Measurements from ENCODE around the gene KNG1. TPM values are rescaled to one million over a fixed set of nuclear protein-coding genes. Genes with fewer than 3 reads are reported as not detected.
A peak's percentile ranks its signal among the peaks of the same experiment; 100 is the strongest.

The KNG1 gene
- total and polyA plus RNA-seq, 10 of the 15 experiments (the other 5 are each of a cell fraction or from before 2014, with no cell fraction given) = 0.21 TPM; not detected in 9

DNA sequence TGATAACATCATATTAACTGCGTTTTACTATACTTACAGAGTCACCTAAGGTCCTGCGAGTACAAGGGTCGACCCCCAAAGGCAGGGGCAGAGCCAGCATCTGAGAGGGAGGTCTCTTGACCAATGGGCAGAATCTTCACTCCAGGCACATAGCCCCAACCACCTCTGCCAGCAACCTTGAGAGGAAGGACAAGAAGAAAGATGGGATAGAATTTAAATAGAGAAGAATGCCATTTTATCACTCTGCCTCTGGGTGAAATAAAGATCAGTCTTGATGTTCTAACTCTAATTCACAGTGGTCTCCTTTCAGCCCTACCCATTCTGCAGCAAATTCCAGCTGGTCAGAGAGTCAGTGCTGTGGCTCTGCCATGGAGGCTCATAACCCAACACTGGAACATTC, 26.5 kb downstream of the KNG1 start (continued):
- TF ChIP-seq, protein P1, sequence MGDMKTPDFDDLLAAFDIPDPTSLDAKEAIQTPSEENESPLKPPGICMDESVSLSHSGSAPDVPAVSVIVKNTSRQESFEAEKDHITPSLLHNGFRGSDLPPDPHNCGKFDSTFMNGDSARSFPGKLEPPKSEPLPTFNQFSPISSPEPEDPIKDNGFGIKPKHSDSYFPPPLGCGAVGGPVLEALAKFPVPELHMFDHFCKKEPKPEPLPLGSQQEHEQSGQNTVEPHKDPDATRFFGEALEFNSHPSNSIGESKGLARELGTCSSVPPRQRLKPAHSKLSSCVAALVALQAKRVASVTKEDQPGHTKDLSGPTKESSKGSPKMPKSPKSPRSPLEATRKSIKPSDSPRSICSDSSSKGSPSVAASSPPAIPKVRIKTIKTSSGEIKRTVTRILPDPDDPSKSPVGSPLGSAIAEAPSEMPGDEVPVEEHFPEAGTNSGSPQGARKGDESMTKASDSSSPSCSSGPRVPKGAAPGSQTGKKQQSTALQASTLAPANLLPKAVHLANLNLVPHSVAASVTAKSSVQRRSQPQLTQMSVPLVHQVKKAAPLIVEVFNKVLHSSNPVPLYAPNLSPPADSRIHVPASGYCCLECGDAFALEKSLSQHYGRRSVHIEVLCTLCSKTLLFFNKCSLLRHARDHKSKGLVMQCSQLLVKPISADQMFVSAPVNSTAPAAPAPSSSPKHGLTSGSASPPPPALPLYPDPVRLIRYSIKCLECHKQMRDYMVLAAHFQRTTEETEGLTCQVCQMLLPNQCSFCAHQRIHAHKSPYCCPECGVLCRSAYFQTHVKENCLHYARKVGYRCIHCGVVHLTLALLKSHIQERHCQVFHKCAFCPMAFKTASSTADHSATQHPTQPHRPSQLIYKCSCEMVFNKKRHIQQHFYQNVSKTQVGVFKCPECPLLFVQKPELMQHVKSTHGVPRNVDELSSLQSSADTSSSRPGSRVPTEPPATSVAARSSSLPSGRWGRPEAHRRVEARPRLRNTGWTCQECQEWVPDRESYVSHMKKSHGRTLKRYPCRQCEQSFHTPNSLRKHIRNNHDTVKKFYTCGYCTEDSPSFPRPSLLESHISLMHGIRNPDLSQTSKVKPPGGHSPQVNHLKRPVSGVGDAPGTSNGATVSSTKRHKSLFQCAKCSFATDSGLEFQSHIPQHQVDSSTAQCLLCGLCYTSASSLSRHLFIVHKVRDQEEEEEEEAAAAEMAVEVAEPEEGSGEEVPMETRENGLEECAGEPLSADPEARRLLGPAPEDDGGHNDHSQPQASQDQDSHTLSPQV (IDR thresholded peaks at IDR 0.05) = no peak
- TF ChIP-seq NBN (IDR thresholded peaks at IDR 0.05) = no peak

DNA sequence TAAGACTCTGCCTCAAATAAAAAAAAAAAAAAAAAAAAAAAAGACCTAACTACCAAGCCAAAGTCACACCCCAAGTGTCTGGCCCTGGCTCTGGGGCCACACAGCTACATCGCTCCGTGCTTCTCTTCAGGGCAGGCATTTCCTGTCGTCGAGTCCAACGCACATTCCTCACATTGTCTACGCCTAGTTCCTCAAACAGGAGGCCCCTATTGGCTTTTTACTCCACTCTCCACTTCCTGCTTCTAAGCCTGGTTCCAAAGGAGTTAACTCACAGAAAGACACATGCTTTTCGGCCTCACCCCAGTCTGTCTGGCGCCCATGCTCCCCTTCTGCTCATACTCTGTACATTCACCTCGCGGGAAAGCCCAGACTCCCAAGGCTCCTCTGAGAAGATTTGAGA, 28.8 kb downstream of the KNG1 start:
- FAIRE-seq (no peak), DNase-seq (ENCODE audit: low read depth, low spot score) (no peak), ATAC-seq (peak; percentile 41)
- H3K9me3 ChIP-seq (replicated peaks; ENCODE audit: control insufficient read depth, insufficient read depth, low read length) = no peaks in the 10 kb centered on the region
- H3K4me1 ChIP-seq (ENCODE audit: control insufficient read depth, insufficient read depth, low read length) = no peaks in the 10 kb centered on the region
- no peak overlapping the region for H3K27ac ChIP-seq (ENCODE audit: control insufficient read depth, insufficient read depth)
- TF ChIP-seq STAT1 (conservative IDR thresholded peaks at IDR 0.05) (no peak), SUZ12 (IDR thresholded peaks at IDR 0.05; ENCODE audit: unreplicated experiment) (no peak), MEF2A (IDR thresholded peaks at IDR 0.05; ENCODE audit: insufficient read depth, low read depth, low read length) (no peak), ZSCAN29 (IDR thresholded peaks at IDR 0.05) (no peak)
- TF ChIP-seq, protein P2, sequence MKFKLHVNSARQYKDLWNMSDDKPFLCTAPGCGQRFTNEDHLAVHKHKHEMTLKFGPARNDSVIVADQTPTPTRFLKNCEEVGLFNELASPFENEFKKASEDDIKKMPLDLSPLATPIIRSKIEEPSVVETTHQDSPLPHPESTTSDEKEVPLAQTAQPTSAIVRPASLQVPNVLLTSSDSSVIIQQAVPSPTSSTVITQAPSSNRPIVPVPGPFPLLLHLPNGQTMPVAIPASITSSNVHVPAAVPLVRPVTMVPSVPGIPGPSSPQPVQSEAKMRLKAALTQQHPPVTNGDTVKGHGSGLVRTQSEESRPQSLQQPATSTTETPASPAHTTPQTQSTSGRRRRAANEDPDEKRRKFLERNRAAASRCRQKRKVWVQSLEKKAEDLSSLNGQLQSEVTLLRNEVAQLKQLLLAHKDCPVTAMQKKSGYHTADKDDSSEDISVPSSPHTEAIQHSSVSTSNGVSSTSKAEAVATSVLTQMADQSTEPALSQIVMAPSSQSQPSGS (IDR thresholded peaks at IDR 0.05; ENCODE audit: low read length) = no peak
- TF ChIP-seq, protein P3, sequence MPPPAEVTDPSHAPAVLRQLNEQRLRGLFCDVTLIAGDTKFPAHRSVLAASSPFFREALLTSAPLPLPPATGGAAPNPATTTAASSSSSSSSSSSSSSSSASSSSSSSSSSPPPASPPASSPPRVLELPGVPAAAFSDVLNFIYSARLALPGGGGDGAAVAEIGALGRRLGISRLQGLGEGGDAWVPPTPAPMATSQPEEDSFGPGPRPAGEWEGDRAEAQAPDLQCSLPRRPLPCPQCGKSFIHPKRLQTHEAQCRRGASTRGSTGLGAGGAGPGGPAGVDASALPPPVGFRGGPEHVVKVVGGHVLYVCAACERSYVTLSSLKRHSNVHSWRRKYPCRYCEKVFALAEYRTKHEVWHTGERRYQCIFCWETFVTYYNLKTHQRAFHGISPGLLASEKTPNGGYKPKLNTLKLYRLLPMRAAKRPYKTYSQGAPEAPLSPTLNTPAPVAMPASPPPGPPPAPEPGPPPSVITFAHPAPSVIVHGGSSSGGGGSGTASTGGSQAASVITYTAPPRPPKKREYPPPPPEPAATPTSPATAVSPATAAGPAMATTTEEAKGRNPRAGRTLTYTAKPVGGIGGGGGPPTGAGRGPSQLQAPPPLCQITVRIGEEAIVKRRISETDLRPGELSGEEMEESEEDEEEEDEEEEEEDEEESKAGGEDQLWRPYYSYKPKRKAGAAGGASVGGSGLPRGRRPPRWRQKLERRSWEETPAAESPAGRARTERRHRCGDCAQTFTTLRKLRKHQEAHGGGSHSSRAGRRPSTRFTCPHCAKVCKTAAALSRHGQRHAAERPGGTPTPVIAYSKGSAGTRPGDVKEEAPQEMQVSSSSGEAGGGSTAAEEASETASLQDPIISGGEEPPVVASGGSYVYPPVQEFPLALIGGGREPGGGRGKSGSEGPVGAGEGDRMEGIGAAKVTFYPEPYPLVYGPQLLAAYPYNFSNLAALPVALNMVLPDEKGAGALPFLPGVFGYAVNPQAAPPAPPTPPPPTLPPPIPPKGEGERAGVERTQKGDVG (CRISPR knock-in tag; IDR thresholded peaks at IDR 0.05) = no peak
- in situ Hi-C loops (cut with MboI) = no loop called here
- H3K79me2 ChIP-seq (ENCODE audit: control insufficient read depth, insufficient read depth, low read length) = no peaks in the 10 kb centered on the region
- intact Hi-C loops (cut with micrococcal nuclease; ENCODE audit: unreplicated experiment) = no loop called here
- no TSS peak for BruUV-seq (replicated peaks)
- 55% methylated on average over 9 of the region's 10 CpGs for WGBS (ENCODE audit: insufficient coverage, insufficient replicate concordance, low lambda C conversion rate, missing lambda C conversion rate)
- no peak overlapping the region for H3K4me3 ChIP-seq
- H3K4me2 ChIP-seq (ENCODE audit: control insufficient read depth, insufficient read depth) = no peak overlapping the region
- SMC1A ChIA-PET (ENCODE audit: uncharacterized antibody, unreplicated experiment) = no interaction called here
- no peaks in the 10 kb centered on the region; a peak in 2 of 4 replicates for H3K27me3 ChIP-seq (replicated peaks in 1 of 2; ENCODE audit: control insufficient read depth in 2 of 2, insufficient read depth in 2 of 2, low read length in 1 of 2)
- RAD21 ChIA-PET (ENCODE audit: unreplicated experiment) = no interaction called here
- peak overlapping the region; percentile 34 for H2AFZ ChIP-seq (ENCODE audit: control insufficient read depth, low read depth, low read length)
- POLR2A ChIA-PET = no interaction called here
- no peaks in the 10 kb centered on the region for H4K20me1 ChIP-seq (ENCODE audit: control insufficient read depth, insufficient read depth)
- CTCF ChIA-PET = interaction anchor here (0.7 kb wide), 1 partner anchor 129 kb away, joined by 3 read pairs; no protein-coding TSS in a partner anchor
- no peak overlapping the region for H3K9ac ChIP-seq (ENCODE audit: control insufficient read depth, insufficient read depth, low read length)
- H3K36me3 ChIP-seq (ENCODE audit: control insufficient read depth in 2 of 2, insufficient read depth in 2 of 2, low read length in 1 of 2) = no peaks in the 10 kb centered on the region

Measured in GM12878 (cell line).